Measurements from ENCODE around the gene ATF6. TPM values are rescaled to one million over a fixed set of nuclear protein-coding genes. Genes with fewer than 3 reads are reported as not detected.
A peak's percentile ranks its signal among the peaks of the same experiment; 100 is the strongest.

Gene ATF6
- total and polyA plus RNA-seq, 9 of the 15 experiments (the other 6 are each of a cell fraction or from before 2014, with no cell fraction given), result 11.7 to 32.4 (median 20.4) TPM

GRCh38 chr1:161900160-161900559, 134.0 kb downstream of the ATF6 start:
- FAIRE-seq (no peak), DNase-seq (ENCODE audit: extremely low read depth in 1 of 4, low spot score in 3 of 4) (no peak), ATAC-seq (no peak)
- H3K79me2 ChIP-seq (ENCODE audit: control insufficient read depth, insufficient read depth, low read length), result no peaks in the 10 kb centered on the region
- H4K20me1 ChIP-seq (replicated peaks; ENCODE audit: control insufficient read depth, insufficient read depth, low read length), result no peaks in the 10 kb centered on the region
- H3K36me3 ChIP-seq (ENCODE audit: control insufficient read depth, insufficient read depth, low read length), result no peaks in the 10 kb centered on the region
- intact Hi-C loops (cut with micrococcal nuclease) (no loop called here), in situ Hi-C loops (cut with MboI) (no loop called here)
- TF ChIP-seq GABPB2 (CRISPR knock-in tag; conservative IDR thresholded peaks at IDR 0.05) (no peak), ZNF277 (CRISPR knock-in tag; IDR thresholded peaks at IDR 0.05; ENCODE audit: borderline replicate concordance) (peak; percentile 63; the same call in 1 of the 2 replicates)
- H3K4me2 ChIP-seq (ENCODE audit: insufficient read depth, low read length), result no peak overlapping the region
- WGBS (ENCODE audit: insufficient coverage, low coverage, missing lambda C conversion rate), result 87% methylated on average over 5 of the region's 5 CpGs
- H3K4me1 ChIP-seq (replicated peaks in 1 of 2; ENCODE audit: control insufficient read depth in 2 of 2, insufficient read depth in 2 of 2, low read length in 2 of 2), result no peaks in the 10 kb centered on the region
- H3K9me3 ChIP-seq (replicated peaks; ENCODE audit: control insufficient read depth, insufficient read depth, low read depth, low read length), result no peaks in the 10 kb centered on the region
- no peak overlapping the region for H3K9ac ChIP-seq (ENCODE audit: insufficient read depth in 1 of 2, low read depth in 2 of 2, low read length in 2 of 2)
- H3K9me1 ChIP-seq (ENCODE audit: control insufficient read depth, insufficient read depth, low read length), result no peaks in the 10 kb centered on the region
- no peak overlapping the region for H3K4me3 ChIP-seq
- no peak overlapping the region for H3K27ac ChIP-seq (ENCODE audit: extremely low read depth, low read depth, low read length)
- H2AFZ ChIP-seq (ENCODE audit: low read depth, low read length), result no peak overlapping the region
- BruUV-seq (replicated peaks), result no TSS peak
- POLR2A ChIA-PET, result no interaction called here
- no peaks in the 10 kb centered on the region for H3K27me3 ChIP-seq (ENCODE audit: control insufficient read depth in 2 of 2, insufficient read depth in 2 of 2, low read length in 2 of 2)
- CTCF ChIA-PET (ENCODE audit: low intra/inter-chr PET ratio), result no interaction called here

GRCh38 chr1:161902182-161902581, 136.1 kb downstream of the ATF6 start:
- Histone ChIP-seq H3K9ac (ENCODE audit: insufficient read depth in 1 of 2, low read depth in 2 of 2, low read length in 2 of 2) (no peak overlapping the region), H4K20me1 (replicated peaks; ENCODE audit: control insufficient read depth, insufficient read depth, low read length) (no peaks in the 10 kb centered on the region), H3K27ac (ENCODE audit: extremely low read depth, low read depth, low read length) (no peak overlapping the region), H3K9me1 (ENCODE audit: control insufficient read depth, insufficient read depth, low read length) (no peaks in the 10 kb centered on the region), H3K36me3 (ENCODE audit: control insufficient read depth, insufficient read depth, low read length) (no peaks in the 10 kb centered on the region), H3K9me3 (replicated peaks; ENCODE audit: control insufficient read depth, insufficient read depth, low read depth, low read length) (no peaks in the 10 kb centered on the region), H3K4me1 (replicated peaks in 1 of 2; ENCODE audit: control insufficient read depth in 2 of 2, insufficient read depth in 2 of 2, low read length in 2 of 2) (no peaks in the 10 kb centered on the region), H3K4me3 (no peak overlapping the region), H3K27me3 (ENCODE audit: control insufficient read depth in 2 of 2, insufficient read depth in 2 of 2, low read length in 2 of 2) (no peaks in the 10 kb centered on the region), H2AFZ (ENCODE audit: low read depth, low read length) (no peak overlapping the region), H3K79me2 (ENCODE audit: control insufficient read depth, insufficient read depth, low read length) (no peaks in the 10 kb centered on the region), H3K4me2 (ENCODE audit: insufficient read depth, low read length) (no peak overlapping the region)
- intact Hi-C loops (cut with micrococcal nuclease) (no loop called here), in situ Hi-C loops (cut with MboI) (no loop called here)
- no peak for DNase-seq (ENCODE audit: extremely low read depth in 1 of 4, low spot score in 3 of 4)
- no peak for FAIRE-seq
- ChIA-PET POLR2A (no interaction called here), CTCF (ENCODE audit: low intra/inter-chr PET ratio) (no interaction called here)
- TF ChIP-seq CEBPG (CRISPR knock-in tag; IDR thresholded peaks at IDR 0.05) (no peak), CEBPG (tag; conservative IDR thresholded peaks at IDR 0.05 in 1 of 2, IDR thresholded peaks at IDR 0.05 in 1 of 2) (no peak), ZC3H4 (CRISPR knock-in tag; IDR thresholded peaks at IDR 0.05; ENCODE audit: borderline replicate concordance) (no peak), RREB1 (CRISPR knock-in tag; IDR thresholded peaks at IDR 0.05) (no peak), CHD1 (IDR thresholded peaks at IDR 0.05; ENCODE audit: low read length) (no peak)
- 92% methylated on average over 2 of the region's 2 CpGs for WGBS (ENCODE audit: insufficient coverage, low coverage, missing lambda C conversion rate)
- no TSS peak for BruUV-seq (replicated peaks)
- no peak for ATAC-seq
